NCI-H146 (cell line): ENCODE measurements around the gene BAZ1B.
"Not testable (repeated sequence)": the region's sequence is repeated elsewhere in the genome, so short reads cannot be mapped to it uniquely, and the experiment has no call there.

Source experiments
- DNase-seq: peaks from one replicate; lab custom pipeline; 2025; lab: John Stamatoyannopoulos, UW

BAZ1B gene

DNA sequence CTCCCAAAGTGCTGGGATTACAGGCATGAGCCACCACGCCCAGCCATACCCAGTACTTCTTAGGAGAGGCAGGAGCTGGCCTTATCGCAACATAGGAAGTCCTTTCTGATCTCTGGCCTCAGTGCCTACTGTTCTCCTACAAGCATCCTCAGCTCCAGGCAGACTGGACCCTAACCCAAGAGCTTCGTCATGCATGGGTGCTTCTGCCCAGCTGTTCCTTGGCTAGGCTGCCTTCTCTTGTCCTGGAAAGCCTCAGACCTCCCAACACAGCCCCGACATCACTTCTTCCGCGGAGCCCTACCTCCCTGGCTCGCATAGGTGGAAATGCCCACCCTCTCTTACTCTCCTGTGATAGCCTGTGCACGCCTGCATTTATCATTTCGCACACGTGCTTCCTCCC, 19.6 kb upstream of the BAZ1B start:
- DNase-seq, result no peak

DNA sequence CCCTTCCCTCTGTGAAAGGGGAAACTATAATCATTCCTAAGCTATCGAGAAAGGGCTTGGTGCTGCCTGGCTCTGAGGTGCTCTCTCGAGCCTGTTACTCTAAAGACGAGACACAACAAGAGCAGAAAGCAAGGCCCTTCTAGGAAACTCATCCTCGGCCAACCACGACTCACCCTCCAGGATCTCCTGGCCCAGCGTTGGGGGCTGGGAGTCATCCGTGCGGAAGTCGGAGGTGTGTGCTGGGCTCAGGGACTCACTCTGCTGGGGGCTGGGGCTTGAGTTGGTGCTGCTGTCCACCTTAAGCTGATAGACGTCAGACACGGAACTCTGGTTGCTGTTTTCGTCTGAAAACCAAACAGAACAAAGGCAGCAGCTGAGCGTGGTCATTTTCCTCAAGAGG, 17.6 kb upstream of the BAZ1B start:
- no peak for DNase-seq

DNA sequence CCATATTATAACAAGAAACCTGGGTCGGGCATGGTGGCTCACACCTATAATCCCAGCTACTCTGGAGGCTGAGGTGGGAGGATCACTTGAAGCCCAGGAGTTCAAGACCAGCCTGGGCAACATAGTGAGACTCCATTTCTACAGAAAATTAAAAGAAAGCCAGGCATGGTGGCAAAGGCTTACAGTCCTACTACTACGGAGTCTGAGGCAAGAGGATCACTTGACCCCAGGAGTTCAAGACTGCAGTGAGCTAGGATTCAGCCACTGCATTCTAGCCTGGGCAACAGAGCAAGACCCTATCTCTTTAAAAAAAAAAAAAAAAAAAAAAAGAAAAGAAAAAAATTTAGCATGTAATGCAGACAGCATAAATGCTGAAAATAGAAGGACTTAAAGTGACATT, 16.4 kb upstream of the BAZ1B start:
- DNase-seq, result not testable (repeated sequence)

DNA sequence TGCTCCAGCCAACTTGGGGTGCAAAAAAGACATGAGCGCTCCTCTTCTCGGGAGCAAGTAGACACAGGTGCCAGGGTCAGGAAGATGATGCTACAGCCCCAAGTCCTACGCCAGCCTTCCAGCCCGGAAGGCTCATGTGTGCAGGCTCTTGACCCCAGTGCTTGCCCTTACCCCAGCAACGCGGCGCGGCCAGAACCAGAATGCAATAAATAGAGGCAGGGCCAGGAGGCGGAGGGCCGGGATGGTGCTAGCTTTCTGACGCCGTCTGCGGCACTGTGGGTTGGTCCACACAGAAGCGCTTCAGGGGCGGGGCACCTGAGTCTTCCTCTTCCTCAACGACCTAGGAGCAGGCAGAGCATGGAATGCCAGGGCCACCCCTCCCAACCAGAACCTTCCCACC, 15.0 kb upstream of the BAZ1B start:
- DNase-seq, result no peak

DNA sequence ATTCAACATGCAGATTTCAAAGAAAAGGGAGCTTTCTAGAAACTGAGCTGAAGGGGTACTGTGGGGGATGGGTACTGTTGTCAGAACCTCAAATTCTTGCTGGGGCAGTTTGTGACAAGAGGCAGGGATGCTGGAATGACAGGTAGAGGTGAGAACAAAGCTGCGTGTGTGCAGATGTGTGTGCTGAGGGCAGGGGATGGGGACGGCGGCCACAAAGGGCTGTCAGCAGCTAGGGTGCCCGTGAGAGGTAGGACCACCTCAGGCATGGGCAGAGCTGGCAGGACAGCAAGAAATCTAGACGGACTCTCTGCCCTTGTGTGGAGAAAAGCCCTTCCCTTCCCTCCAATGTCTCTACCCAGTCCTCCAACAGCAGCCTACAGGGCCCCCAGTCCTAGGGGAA, 14.4 kb upstream of the BAZ1B start:
- DNase-seq, result no peak

DNA sequence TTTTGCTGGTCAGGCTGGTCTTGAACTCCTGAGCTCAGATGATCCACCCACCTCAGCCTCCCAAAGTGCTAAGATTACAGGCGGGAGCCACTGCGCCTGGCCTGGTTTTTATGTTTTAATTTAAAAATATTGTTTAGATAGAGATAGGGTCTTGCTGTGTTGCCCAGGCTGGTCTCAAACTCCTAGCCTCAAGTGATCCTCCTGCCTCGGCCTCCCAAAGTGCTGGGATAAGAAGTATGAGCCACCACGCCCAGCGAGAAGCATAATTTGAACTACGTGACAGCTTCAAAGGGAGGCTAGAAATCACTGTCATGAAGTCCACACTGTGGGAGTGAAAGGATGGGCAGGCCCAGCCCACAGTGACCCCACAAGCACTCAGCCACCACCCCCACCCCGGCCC, 13.8 kb upstream of the BAZ1B start:
- not testable (repeated sequence) for DNase-seq

DNA sequence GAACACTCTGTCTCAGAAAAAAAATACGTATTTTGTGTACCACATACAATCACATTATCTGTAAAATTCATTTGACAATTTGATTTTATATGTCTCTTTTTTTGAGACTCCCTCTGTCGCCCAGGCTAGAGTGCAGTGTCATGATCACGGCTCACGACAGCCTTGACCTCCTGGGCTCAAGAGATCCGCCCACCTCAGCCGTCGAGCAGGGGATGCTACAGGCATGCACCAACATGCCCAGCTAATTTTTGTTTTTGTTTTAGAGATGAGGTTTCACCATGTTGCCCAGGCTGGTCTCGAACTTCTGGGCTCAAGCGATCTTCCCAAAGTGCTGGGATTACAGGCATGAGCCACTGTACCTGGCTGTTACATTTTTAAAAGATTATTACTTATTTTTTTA, 11.6 kb upstream of the BAZ1B start:
- DNase-seq, result no peak

DNA sequence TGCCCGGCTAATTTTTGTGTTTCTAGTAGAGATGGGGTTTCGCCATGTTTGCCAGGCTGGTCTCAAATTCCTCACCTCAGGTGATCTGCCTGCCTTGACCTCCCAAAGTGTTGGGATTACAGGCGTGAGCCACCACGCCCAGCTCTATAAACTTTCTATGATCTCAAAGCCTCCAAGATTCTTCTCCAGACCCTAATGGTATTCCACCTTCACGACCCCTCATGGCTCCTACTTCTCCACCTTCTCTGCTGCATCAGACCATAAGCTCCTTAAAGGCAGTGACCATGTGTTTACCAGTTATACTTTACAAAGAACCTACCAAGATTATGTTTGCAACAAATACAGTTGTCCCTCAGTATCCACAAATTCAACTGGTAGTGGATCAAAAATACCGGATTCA, 10.1 kb upstream of the BAZ1B start:
- no peak for DNase-seq

DNA sequence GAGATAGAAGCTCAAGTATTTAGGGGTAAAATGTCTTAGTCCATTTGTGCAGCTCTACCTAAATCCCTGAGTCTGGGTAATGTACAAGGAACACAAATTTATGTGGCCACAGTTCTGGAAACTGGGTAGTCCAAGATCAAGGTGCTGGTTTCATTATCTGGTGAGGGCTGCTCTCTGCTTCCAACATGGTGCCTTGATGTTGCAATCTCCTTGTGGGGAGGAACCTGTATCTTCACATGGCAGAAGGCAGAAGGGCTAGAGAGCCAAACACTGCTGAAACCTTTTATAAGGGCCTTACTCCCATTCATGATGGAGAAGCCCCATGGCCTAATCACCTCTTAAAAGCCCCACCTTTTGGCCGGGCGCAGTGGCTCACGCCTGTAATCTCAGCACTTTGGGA, 8.7 kb upstream of the BAZ1B start:
- DNase-seq, result no peak

DNA sequence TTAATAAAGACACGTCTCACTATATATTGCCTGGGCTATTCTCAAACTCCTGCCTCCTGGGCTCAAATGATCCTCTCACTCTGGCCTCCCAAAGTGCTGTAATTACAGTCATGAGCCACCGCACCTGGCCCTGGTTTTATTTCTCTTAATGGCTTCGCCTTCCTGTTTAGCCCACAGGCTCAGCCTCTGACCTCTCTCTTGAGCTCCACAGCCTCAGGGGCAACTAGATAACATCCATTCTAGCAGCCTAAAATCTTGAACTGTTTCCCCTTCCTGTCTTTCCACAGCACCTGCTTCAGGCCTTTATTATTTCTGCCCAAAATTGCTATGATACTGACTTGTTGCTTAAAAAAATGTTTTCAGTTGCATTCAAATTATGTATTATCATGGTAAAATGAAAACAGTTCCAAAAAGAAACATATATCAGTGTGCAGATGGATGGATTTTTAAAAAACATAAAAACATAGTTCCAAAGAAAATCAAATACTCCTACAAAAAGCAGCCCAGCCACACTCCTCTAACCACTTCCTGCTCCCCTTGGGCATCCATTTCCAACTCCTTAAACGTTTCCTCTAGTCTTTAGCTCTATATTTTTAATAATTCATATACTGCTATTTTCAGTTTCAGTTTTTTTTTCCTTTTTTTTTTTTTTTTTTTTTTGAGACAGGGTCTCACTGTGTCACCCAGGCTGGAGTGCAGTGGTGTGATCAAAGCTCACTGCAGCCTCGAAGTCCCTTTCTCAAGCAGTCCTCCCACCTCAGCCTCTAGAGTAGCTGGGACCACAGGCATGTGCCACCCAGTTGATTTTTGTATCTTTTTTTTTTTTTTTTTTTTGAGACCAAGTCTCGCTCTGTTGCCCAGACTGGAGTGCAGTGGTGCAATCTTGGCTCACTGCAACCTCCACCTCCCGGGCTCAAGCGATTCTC, 5.1 kb upstream of the BAZ1B start:
- peak; percentile 88 for DNase-seq

DNA sequence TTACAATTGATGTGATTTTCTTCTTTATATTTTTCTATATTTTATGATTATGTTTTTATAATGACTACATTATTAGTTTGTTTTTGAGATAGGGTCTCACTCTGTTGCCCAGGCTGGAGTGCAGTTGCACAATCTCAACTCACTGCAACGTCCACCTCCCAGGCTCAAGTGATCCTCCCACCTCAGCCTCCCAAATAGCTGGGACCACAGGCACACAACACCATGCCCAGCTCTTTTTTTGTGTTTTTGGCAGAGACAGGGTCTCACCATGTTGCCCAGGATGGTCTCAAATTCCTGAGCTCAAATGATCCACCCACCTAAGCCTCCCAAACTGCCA, 4.0 kb upstream of the BAZ1B start:
- DNase-seq, result not testable (repeated sequence)

DNA sequence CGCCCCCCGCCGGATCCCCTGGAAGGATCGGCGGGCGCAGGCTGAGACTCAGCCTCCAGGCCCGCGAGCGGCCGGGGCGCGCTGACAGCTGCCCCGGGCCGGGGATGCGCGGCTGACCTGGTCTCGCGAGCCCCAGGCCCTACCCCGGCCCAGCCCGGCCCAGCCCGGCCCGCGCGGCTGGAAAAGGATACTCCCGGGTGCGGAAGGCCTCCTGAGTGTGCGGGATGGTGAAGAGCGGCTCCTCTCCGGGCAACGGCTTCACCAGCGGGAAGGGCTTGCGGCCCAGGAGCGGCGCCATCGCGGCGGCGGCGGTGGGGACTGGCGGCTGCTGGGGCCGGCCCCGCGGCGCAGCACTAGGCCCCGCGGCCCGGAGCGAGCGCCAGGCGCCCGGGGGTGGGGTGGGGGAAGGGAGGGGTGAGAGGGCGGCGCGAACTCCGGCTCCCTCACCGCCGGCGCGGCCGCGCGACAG, 423 bp downstream of the BAZ1B start:
- peak; percentile 68 for DNase-seq

DNA sequence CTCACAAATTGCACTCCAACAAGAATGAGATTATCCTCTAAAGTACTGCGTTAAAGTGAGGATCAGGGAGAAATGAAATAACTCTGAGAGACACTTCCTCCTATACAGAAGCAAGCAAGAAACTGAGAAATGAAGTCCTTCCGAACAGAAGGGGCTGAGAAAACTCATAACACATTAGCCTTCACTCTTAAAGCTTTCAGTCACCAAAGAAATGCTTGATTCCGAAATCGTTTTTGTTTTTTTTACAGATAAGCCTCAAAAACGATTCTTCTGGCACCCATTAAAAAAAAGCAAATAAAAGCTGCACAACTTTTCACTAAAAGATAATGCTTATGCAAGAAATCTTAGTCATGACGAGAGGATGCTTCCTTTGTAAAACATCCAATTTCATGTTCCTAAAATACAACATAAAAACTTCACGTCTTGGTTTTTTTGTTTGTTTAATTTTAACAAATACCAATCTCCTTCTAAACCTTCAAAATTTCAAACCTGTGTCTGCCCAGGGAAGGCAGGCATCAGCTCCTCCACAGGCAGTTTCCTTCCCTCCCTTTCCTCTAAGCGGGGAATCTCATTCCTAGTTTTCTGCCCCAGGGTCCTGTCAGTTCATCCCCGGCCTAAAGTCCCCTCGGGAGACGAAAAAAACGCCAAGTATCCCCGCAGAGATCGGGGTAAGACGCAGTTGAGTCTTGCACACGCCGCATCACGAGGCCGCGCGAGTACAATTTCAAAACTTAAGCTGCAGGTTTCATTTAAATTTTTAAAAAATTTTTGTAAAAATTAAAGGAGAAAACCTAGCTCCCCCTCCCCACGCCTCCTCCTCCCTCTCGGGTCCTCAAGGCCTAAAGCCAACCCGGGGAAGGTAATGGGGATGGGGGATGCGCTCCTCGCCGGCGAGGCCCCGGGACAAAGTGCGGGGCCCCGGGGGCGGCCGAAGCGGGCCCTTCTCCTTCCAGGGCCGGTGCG, 1.1 kb downstream of the BAZ1B start:
- DNase-seq, result peak; percentile 21

DNA sequence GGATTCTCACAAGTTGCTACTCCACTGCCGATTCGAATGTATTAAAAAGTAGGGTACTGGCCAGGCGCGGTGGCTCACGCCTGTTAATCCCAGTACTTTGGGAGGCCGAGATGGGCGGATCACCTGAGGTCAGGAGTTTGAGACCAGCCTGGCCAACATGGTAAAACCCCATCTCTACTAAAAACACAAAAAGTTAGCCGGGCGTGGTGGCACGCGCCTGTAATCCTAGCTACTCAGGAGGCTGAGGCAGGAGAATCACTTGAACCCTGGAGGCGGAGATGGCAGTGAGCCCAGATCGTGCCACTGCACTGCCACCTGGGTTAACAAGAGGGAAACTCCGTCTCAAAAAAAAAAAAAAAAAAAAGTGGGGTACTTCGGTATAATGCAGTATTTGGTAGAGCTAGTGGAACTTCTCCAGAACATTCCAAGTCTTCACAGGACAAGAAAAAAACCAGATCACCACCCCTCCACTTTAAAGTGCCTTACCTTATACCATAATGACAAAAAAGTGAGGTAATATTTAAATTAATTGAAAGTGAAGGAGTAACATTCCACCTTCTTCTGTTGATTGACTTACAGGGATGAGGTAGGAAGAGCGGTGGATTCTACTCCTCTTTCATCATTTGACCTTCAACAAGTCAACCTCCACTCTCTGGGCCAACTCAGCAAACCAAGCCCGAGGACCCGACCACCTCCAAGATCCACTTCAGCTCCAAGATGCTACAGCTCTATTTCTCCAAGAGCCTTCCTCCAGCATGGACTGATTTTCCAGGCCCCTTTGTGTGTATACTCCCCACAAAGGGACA, 2.0 kb downstream of the BAZ1B start:
- no peak for DNase-seq

DNA sequence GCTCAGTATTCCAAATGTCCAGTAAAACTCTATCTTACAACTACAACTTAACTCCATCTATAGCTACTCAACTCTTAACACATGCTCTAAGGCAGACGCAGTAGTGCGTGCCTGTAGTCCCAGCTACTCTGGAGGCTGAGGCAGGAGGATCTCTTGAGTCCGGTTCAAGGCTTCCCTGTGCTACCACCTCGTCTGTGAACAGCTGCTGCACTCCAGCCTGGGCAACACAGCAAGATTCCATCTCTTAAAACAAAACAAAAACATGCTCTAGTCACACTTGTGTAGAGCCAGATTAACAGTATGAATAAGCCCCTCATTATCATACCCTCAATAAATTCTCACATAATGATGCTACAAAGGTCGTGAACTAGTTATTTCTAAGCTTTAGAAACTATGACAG, 3.6 kb downstream of the BAZ1B start:
- no peak for DNase-seq

DNA sequence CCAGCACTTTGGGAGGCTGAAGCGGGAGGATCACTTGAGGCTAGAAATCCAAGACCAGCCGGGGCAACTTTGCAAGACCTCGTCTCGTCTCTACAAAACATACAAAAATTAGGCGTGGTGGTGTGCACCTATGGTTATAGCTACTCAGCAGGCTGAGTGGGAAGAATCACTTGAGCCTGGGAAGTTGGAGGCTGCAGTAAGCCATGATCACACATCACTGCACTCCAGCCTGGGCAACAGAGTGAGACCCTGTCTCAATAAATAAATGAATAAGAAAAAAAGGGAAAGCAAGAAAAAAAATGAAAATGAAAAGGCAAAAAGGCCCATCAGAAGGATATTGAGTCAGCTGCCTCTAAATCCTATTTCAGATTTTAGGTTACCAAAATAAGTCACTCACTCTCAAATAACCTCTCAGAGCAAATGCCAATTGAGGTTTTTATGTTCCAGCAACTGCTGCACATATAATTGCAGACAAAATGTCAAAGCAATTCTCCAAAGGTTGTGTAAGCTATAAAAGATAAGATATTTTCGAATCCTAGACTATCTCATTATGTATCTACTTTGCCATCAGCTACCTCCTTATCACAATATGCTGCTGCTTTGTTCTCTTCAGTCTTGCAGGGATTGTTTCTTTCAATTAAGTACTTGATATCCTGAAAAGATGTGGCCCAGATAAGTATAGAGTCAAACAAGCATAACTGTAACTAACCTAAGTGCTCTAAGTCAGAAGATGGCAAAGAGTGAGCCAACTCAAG, 4.7 kb downstream of the BAZ1B start:
- DNase-seq, result no peak

DNA sequence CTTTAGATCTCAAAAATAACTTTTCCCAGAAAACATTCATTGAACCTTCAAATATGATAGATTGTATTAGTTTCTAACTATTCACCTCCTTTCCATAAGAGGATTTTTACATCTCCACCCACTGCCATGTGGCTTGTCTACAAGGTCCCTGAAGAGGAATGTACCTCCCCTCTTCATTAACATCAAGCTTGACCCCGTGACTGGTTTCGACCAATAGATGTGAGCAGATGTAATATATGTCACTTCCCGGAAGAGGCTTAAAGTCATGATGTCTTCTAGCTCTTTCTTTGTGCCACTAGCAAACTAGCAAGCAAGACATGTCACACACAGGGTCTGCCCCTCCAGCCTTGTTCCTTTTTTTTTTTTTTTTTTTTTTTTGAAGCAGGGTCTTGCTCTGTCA, 6.9 kb downstream of the BAZ1B start:
- no peak for DNase-seq

DNA sequence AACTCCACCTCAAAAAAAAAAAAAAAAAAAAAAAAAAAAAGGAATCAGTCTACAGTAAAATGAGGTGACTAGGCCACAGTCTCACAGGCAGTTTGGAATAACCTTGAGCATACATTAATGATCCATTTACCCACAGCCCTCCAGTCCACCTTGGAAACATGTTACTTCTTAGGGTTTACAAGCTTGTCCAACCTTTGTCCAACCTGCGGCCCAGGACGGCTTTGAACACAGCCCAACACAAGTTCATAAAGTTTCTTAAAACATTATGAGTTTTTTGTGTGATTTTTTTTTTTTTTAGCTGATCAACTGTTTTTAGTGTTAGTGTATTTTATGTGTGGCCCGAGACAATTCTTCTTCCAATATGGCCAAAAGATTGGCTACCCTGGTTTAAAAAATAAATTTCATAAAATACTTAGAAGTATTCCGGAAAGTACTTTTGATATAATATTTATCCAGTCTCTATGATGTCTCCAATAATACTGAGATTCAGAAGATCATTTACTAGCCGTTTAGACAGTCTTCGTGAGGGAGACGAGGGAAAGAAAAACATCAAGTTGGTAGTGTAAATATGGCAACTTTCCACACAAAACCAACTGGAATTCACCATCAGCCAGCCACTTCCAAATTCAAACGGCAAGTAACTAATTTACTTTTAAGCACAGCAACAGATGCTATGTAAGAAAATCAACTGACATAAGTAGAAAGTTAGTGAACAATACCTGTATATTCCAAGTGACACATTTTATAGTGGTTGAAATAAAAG, 9.9 kb downstream of the BAZ1B start:
- no peak for DNase-seq

DNA sequence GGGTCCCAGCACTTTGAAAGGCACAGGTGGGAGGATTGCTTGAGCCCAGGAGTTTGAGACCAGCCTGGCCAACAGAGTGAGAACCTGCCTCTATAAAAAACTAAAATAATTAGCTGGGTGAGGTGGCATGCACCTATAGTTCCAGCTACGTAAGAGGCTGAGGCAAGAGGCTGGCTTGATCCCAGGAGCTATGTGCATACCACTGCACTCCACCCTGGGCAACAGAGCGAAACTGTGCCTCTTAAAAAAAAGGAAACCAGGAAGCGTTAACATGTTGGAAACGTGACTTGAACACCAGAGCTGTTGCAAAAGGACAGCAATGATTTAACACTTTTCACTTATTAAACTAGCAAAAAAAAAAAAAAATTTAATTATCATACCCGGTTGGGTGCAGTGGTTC, 12.6 kb downstream of the BAZ1B start:
- no peak for DNase-seq

DNA sequence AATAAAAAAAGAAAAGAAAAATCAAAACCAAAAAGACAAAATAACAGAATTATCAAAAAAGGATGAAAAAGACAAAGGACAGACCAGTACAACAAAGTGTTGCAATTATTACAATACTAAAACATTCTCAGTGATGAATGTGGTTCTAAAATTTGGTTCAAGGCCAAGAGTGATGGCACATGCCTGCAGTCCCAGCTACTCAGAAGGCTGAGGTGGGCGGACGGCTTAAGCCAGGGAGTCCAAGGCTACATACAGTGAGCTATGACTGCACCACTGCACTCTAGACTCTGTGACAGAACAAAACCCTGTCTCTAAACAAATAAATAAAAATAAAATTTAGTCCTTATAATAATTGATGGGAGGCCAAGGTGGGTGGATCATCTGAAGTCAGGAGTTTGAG, 14.5 kb downstream of the BAZ1B start:
- no peak for DNase-seq

DNA sequence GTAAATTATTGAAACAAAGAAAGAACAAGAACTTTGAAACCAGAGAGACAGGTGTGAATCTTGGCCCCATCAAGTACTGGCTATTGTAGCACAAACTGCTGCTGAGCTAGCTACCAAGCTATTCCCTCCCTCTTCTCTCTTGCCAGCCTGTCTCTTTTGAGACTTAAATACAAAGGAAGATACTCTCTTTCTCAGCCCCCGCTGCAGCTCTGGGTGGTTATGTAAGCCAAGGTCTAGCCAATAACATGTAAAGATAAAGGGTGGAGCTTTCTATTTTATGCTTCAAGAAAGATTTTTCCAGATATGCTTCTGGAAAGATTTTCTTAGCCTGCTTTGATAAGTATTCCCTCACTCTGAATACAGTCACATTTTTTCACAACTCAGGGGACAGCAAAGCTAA, 17.2 kb downstream of the BAZ1B start:
- DNase-seq, result no peak
